Right hindlimb (tissue), 1 donor: ENCODE data around the gene CABLES1.
"Not testable (repeated sequence)": the region's sequence is repeated elsewhere in the genome, so short reads cannot be mapped to it uniquely, and the experiment has no call there.

Experiments
- DNase-seq: peaks from one replicate; pipeline ENCODE4 v3.0.0-alpha.2; 2018

The CABLES1 gene

DNA sequence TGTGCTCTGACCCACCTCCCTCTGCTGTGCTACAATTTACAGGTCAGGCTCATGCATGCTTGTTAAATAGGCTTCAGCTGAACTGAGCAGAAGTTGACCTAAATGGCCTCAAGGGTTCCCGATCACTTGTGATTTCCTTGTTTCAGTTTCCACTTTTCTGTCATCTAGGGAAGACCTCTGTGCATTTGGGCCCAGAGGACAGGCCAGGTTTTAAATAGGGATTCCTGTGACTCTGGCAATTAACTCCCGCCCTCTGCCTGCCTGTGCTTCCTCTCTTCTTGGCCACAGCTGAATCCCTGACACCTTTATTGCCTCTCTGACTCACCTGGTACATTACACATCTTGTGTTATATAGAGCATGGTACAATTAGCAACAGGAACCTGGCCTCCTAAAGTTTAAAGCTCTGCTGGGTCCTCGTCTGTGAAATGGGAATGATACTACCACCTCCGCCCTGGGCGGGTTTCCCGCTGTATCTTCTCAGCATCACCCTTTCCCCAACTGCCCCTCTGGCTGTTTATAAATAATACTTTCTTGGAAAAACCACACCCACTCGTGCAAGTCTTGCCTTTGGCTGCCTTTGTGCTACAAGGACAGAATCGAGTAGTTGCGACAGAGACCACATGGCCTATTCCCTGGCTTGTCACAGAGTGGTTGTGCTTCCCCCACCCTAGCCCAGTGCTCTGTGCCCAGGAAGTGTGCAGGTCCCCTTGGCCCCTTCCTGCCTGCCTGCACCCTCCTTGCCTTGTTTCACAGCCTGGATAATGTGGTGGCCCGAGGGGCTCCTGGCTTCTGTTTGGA is 7.9 kb downstream of the CABLES1 start:
- peak; percentile 47 for DNase-seq

DNA sequence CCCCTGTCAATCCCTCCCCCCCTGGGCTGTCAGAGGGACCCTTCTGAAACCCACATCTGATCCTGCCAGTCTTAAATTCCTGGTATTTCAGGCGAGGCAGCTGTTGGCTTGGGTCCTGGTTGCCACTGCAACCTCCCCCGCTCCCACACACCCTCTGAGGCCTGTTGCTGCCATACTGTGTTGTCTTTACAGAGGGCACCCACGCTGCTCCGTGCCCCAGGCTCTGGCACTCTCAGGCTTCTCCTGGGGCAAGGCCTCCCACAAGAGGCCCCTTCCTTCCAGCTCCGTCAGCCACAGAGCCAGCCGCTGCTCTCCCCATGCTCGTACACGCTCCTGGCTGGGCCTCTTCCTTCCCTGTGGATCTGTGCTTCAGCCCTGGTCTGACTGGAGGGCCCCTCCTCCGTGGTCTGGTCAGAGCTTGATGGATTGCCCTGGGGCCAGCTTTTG is 8.6 kb downstream of the CABLES1 start:
- peak; percentile 67 for DNase-seq

- no peak for DNase-seq
These were observed 9.4 kb downstream of the CABLES1 start for GRCh38 chr18:23144640-23145039.

DNA sequence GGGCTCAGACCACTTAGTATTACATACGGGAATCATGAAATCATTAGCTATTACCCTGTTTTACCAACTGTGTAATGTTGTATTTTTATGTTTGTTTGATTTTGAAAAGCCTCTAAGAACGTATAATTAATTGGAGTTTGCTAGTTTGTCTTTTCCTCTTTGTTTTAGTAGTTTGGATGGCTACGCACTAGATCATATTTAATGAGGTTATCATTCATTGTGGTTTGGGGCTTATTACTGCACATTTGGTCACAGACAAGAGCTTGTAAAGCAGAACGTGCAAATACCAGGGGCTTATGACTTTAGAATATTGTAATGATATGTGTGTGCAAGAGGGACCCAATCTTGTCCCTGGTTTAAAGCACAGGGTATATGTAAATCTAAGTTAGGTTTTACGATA is 10.3 kb downstream of the CABLES1 start:
- DNase-seq = no peak

- no peak for DNase-seq
These were observed 11.7 kb downstream of the CABLES1 start for GRCh38 chr18:23146861-23147469.

GRCh38 chr18:23148382-23148781 is 13.1 kb downstream of the CABLES1 start:
- no peak for DNase-seq

- DNase-seq = no peak
These were observed 14.3 kb downstream of the CABLES1 start for GRCh38 chr18:23149570-23149969.

DNA sequence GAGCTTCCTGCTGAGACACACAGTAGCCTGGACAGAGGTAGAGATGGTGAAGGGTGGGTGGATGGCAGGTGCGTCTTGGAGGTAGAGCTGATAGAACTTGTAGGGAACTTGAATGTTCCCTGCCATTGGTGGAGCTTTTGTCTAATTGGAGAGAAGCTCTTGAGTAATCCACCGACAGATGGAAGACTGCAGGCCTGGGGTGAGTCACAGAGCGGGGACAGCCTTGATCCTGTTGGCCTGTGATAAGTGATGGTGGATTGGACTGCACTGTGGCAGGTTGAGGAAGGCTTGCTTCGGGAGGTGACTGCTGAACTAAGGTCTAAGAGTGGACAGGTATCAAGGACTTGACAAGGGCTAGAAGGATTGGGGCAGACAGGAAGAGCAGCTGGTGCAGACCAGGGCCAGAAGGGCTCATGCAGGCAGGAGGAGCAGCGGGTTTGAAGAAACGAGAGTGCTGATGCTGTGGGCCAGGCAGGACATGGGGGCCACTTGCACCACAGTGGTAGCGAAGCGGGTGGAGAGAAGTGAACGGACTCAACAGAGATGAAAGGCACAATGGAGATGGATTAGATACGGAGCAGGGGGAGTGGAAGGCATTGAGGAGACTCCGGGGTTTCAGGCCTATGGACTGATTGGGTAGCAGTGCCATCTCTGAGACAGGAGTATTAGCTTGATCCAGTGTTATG is 16.3 kb downstream of the CABLES1 start:
- DNase-seq = no peak

GRCh38 chr18:23154030-23154429 is 18.7 kb downstream of the CABLES1 start:
- no peak for DNase-seq

DNA sequence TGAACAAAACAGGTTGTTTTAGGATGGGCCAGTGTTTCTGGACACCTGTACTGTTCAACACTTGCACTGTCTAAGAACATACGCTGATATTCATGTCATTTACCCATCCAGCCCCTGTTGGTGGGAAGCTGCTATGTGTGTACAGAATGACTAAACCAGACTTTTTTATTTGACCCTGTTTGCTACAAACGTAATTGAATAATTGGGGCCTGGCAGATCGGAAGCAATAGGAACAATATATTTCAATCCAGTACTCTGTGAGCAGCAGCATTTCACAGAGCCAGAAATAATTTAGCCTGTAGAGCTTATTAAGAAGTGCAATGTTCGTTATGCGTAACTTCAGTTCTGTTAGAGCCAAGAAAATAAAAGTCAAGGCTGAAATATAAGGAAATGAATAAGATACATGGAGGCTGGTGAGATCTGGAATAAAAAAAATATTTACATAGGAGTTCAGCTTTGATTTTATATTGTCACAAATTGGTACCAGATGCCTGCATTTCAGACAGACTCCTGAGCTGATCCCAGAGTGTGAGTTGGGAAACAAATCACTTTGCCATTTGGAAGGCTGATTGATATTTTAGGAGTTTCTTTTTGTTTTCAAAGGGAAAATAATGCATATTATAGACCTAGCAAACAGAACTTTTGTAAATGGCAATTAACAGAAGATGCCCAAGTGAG is 19.7 kb downstream of the CABLES1 start:
- no peak for DNase-seq

- DNase-seq = no peak
These were observed 20.3 kb downstream of the CABLES1 start for GRCh38 chr18:23155537-23155936.

- no peak for DNase-seq
These were observed 20.8 kb downstream of the CABLES1 start for GRCh38 chr18:23156134-23156533.

DNA sequence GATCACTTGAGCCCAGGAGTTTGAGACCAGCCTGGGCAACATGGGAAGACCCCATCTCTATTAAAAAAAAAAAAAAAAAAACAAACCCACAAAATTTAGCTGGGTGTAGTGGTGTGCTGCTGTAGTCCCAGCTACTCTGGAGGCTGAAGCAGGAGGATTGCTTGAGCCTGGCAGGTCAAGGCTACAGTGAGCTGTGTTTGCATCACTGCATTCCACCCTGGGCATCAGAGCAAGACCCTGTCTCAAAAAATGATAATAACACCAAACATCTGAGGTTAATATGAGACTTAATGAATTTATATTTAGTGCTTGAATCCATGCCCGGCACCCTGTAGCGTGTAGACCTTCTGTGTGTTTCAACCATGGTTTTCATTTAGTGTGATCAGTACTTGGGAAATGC is 22.8 kb downstream of the CABLES1 start:
- no peak for DNase-seq

- DNase-seq = not testable (repeated sequence)
These were observed 23.6 kb downstream of the CABLES1 start for GRCh38 chr18:23158884-23159283.

GRCh38 chr18:23159344-23159743 is 24.1 kb downstream of the CABLES1 start:
- DNase-seq = no peak

DNA sequence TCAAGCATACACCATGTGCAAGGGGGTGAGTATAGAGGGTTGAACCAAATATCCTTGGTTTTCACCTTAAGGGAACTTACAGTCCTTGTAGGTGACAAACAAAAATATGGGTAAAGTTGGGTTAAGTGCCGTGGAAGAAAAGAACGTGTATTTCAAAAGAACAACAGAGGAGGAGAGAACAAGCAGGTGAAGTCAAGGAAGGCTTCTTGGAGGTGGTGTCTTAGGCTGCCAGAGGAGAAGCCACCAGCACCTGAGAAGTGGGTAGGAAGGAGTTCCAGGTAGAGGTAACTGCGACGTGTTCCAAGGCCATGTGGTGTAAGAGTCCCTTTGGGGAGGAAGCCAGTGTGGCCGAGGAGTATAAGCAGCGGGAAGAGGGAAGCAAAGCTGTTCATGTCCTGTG is 27.2 kb downstream of the CABLES1 start:
- no peak for DNase-seq

DNA sequence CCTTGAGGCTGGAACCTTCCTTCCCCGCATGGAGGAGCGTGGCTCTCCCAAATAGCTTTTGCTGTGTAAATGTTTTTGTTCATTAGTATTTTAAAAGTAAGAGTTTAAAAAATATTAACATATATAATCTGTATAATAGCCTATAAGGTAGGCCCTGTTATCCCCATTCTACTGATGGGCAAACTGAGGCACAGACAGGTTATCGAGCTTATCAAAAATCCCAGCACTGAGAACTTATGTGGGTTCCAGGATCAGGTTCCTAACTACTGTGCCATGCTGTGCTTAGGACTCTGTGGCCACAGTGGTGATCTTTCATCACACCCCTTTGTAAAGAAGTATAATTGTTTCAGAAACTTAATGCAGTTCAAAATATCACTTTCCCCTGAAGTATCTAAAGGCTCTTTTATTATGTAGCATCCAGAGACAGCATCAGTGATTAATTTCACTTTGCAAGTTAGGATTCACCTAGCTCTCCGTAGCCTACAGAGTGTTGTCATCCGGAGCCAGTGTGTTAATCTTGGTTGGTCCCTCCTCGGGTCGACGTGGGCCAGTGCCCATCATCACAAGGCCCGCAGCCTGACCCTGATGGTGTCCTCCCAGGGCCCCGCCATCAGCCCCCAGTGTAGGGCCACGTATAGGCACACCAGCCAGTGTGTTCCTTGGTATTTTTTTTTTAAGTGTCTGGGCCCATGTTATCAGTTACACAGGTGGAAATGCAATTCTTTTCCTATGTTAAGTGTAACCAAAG is 28.7 kb downstream of the CABLES1 start:
- no peak for DNase-seq

DNA sequence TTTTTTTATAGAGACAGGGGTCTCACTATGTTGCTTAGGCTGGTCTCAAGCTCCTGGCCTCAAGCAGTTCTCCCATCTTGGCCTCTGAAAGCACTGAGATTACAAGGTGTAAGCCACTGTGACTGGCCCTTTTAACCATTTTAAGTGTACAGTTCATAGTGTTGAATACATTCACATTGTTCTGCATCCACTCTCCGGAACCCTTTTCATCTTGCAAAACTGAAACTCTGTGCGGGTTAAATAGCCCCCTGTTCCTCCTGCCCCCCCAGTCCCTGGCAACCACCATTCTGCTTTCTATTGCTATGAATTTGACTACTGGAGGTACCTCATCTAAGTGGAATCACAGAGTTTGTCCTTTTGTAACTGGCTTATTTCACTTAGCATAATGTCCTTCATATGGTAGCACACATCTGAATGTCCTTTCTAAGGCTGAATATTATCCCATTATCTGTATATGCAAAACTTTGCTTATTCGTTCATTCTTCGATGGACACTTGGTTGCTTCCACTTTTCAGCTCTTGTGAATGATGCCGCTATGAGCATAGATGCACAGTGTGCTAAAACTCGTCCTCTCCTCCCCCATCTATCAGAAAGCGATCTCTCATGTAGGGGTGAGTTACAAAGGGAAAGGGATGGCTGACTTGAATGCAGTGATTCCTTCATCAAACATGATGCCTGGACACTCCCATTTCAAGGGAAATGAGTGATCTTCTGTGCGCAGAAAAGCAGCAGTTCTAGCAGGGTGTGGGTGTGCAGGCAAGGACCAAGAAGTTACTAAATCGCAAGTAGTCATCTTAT is 30.2 kb downstream of the CABLES1 start:
- no peak for DNase-seq

GRCh38 chr18:23166891-23167541 is 31.7 kb downstream of the CABLES1 start:
- DNase-seq = no peak

DNA sequence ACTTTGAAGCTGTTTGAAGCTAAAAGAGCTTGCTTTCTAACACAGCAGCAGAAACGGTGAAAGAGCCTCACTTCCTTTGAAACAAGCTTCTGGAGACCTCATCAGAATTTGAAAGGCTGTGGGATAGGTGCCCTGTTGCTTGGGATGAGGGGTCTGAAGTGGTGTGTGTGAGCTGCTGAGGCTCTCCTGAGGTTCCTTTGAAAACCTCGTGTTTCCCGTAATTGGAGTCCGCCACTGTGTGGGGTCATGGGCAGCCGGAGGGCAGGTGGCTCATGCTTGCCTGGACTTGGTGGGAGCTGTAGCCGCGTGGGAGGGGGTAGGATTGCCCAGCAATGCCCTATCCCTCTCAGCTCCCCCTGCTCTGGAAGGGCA is 34.4 kb downstream of the CABLES1 start:
- no peak for DNase-seq

DNA sequence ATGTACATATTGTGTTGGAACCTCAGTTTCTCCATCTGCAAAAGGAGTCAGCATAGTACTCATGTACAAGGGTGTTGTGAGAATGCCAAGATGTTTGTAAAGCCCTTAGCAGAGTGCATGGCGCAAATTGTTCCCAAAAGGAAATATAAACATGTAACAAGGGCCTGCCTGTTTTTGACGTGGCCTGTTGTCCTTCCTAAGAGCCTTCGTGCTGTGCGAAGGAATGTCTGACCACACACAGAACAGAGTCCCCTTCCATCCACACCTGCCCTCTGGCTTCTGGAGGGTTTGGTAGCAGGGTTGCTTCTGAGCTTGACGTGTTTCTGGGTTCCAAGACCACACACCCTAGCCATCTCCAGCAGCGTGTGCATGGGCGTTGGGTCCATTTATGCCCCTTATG is 34.9 kb downstream of the CABLES1 start:
- no peak for DNase-seq
